Gastrocnemius medialis (tissue), 4 donors: ENCODE results near the gene RSPH9.

Source experiments
- POLR2A ChIP-seq, 2 donors: fragments of 450-650 bp; IDR thresholded peaks; one replicate each; pipeline ENCODE4 v1.6.1; 2017; ENCODE audit warnings: antibody characterized with exemption in 2 of 2, mild to moderate bottlenecking in 2 of 2, moderate library complexity in 2 of 2
- TF ChIP-seq, protein P1 (sequence below), 5 experiments: fragments of 450-650 bp in 3 of 5; fragments of 200-600 bp in 2 of 5; sonication (generic) in 2 of 5; IDR thresholded peaks in 4 of 5; conservative IDR thresholded peaks in 1 of 5; 1 replicate in 4 of 5; 2 replicates in 1 of 5; pipeline ENCODE4 v1.5.1; 2016 to 2019; ENCODE audit warnings: antibody characterized with exemption in 5 of 5, mild to moderate bottlenecking in 3 of 5, moderate library complexity in 3 of 5

DNA sequence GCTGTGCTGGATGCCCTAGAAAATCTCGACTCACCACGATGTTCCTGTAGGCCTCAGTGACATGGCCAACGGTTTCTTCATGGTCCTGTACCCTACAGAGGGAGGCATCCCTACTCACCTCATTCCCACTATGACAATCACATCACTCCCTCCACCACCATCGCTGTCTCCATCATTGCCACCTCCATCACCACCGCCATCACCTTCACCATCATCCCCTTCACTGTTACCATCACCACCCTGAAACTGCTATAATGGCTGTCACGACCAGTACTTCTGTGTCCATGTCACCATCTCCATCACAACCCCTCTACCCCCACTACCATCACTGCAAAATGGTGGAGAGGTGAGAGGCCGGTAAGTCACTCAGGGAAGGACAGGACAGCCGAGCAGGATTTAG, 72.6 kb downstream of the RSPH9 start:
- TF ChIP-seq POLR2A (IDR thresholded peaks at IDR 0.05) = no peak
- TF ChIP-seq, protein P1, sequence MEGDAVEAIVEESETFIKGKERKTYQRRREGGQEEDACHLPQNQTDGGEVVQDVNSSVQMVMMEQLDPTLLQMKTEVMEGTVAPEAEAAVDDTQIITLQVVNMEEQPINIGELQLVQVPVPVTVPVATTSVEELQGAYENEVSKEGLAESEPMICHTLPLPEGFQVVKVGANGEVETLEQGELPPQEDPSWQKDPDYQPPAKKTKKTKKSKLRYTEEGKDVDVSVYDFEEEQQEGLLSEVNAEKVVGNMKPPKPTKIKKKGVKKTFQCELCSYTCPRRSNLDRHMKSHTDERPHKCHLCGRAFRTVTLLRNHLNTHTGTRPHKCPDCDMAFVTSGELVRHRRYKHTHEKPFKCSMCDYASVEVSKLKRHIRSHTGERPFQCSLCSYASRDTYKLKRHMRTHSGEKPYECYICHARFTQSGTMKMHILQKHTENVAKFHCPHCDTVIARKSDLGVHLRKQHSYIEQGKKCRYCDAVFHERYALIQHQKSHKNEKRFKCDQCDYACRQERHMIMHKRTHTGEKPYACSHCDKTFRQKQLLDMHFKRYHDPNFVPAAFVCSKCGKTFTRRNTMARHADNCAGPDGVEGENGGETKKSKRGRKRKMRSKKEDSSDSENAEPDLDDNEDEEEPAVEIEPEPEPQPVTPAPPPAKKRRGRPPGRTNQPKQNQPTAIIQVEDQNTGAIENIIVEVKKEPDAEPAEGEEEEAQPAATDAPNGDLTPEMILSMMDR (IDR thresholded peaks at IDR 0.05 in 4 of 5, conservative IDR thresholded peaks at IDR 0.05 in 1 of 5) = no peak
